HL-60 (cell line): ENCODE data around the gene DHRS13.

Experiments used
- DNase-seq, 2 experiments: peaks; one replicate each; pipeline ENCODE4 v3.0.0-alpha.2; 2010 to 2020; ENCODE audit warnings: low read depth in 1 of 2, low spot score in 1 of 2
- H3K27ac ChIP-seq: fragments of 250-450 bp; sonication (Bioruptor Pico); replicated peaks from 2 replicates; pipeline ENCODE4 v1.5.1; 2020; ENCODE audit warnings: mild to moderate bottlenecking, moderate library complexity
- H3K27me3 ChIP-seq: fragments of 250-450 bp; sonication (Bioruptor Pico); 2 replicates; pipeline ENCODE4 v1.5.1; 2021; ENCODE audit warnings: mild to moderate bottlenecking, moderate library complexity; ENCODE audit not compliant: insufficient read depth, poor library complexity, severe bottlenecking
- H3K4me3 ChIP-seq: replicated peaks from 2 replicates; pipeline ENCODE4 v1.5.1; 2011; ENCODE audit warnings: mild to moderate bottlenecking, control low read depth, low read length; ENCODE audit not compliant: insufficient read depth
- GABPA ChIP-seq: IDR thresholded peaks from 2 replicates; pipeline ENCODE4 v1.6.1; 2012; ENCODE audit warnings: low read depth
- POLR2AphosphoS5 ChIP-seq: IDR thresholded peaks from 2 replicates; pipeline ENCODE4 v1.6.1; 2012; ENCODE audit warnings: low read depth
- SPI1 ChIP-seq: IDR thresholded peaks from 2 replicates; pipeline ENCODE4 v1.6.1; 2012; ENCODE audit warnings: low read depth, mild to moderate bottlenecking, borderline replicate concordance
- TF ChIP-seq, protein P1 (sequence below): IDR thresholded peaks from one replicate; pipeline ENCODE4 v1.5.1; 2011; ENCODE audit warnings: low read length, control low read depth, inconsistent platforms; ENCODE audit not compliant: insufficient read depth
- TF ChIP-seq, protein P2 (sequence below): IDR thresholded peaks from 2 replicates; pipeline ENCODE4 v1.6.1; 2012; ENCODE audit warnings: low read depth; ENCODE audit not compliant: insufficient replicate concordance

The DHRS13 gene

DNA sequence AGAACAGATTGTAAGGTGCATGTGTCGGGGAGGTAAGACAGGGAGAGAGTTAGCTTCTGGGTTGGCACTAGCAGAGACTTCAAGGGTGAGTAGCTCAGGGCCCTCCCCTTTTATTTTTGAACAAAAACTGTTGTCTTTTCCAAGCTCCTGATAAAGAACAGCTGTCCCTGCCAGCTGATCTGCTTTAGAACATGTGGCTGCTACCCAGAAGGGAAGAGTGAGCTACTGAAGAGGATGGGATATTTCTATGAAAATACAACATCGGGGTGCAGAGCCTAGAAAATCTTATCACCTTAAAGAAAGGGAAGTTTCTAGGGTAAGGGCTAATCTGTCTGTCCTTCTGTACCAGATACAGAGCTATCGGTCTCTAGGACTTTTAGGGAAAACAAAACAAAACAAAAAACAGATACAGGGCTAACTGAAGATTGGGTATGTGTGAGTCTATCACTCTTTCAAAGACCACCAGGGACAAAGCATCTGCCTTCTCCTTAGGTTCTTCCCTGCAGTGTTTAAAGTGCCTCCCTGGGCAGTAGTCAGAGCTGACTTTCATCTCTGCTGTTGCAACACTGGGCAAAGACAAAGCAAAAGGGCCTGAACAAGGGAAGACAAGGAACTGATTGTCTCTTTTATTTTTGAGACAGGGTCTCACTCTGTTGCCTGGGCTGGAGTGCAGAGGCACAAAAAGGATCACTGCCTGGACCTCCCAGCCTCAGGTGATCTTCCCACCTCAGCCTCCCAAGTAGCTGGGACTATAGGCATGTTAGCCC, 5.0 kb upstream of the DHRS13 start:
- TF ChIP-seq, protein P1, sequence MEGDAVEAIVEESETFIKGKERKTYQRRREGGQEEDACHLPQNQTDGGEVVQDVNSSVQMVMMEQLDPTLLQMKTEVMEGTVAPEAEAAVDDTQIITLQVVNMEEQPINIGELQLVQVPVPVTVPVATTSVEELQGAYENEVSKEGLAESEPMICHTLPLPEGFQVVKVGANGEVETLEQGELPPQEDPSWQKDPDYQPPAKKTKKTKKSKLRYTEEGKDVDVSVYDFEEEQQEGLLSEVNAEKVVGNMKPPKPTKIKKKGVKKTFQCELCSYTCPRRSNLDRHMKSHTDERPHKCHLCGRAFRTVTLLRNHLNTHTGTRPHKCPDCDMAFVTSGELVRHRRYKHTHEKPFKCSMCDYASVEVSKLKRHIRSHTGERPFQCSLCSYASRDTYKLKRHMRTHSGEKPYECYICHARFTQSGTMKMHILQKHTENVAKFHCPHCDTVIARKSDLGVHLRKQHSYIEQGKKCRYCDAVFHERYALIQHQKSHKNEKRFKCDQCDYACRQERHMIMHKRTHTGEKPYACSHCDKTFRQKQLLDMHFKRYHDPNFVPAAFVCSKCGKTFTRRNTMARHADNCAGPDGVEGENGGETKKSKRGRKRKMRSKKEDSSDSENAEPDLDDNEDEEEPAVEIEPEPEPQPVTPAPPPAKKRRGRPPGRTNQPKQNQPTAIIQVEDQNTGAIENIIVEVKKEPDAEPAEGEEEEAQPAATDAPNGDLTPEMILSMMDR = no peak
- TF ChIP-seq POLR2AphosphoS5 = 0 out of 2 replicates have a peak, but pooled peaks have one; percentile 7
- TF ChIP-seq GABPA = no peak
- TF ChIP-seq, protein P2, sequence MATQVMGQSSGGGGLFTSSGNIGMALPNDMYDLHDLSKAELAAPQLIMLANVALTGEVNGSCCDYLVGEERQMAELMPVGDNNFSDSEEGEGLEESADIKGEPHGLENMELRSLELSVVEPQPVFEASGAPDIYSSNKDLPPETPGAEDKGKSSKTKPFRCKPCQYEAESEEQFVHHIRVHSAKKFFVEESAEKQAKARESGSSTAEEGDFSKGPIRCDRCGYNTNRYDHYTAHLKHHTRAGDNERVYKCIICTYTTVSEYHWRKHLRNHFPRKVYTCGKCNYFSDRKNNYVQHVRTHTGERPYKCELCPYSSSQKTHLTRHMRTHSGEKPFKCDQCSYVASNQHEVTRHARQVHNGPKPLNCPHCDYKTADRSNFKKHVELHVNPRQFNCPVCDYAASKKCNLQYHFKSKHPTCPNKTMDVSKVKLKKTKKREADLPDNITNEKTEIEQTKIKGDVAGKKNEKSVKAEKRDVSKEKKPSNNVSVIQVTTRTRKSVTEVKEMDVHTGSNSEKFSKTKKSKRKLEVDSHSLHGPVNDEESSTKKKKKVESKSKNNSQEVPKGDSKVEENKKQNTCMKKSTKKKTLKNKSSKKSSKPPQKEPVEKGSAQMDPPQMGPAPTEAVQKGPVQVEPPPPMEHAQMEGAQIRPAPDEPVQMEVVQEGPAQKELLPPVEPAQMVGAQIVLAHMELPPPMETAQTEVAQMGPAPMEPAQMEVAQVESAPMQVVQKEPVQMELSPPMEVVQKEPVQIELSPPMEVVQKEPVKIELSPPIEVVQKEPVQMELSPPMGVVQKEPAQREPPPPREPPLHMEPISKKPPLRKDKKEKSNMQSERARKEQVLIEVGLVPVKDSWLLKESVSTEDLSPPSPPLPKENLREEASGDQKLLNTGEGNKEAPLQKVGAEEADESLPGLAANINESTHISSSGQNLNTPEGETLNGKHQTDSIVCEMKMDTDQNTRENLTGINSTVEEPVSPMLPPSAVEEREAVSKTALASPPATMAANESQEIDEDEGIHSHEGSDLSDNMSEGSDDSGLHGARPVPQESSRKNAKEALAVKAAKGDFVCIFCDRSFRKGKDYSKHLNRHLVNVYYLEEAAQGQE = no peak
- no peak for TF ChIP-seq SPI1
- H3K27ac ChIP-seq = no peak overlapping the region
- DNase-seq = no peak
- no peak overlapping the region for H3K4me3 ChIP-seq
- H3K27me3 ChIP-seq = no peaks in the 10 kb centered on the region

DNA sequence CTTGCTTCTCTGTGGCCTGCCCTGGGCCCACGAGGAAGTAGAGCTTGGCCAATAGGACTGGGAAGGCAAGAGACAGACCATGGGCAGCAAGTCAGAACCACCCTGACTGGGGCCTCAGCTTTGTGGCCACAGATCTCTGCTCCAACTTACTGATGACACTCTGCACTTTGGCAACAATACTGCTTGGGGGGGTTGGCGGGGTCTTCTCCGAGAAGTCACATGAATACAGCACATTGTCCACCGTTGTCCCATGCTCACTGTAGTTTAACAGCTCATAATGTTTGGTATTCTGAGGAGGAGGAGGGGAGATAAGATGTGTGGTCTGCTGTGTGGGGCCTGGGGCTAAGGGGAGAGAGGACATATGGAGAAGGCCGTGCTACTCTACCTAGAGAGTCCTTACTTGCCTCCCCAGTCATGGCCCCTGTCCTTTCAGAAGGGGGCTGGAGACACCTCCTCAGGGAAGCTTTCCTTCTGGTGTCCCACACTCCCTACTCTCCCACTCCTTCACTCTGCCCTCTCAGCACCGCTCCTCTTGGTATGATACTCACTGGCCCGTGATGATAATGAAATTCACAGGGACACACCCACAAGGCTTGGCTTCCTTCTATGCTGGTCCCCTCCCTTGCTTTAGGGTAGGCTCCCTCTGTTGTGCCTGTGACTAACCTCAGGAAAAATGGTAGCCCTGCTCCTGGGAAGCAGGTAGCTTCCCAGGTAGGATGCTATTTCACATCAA, 4.0 kb upstream of the DHRS13 start:
- H3K4me3 ChIP-seq = no peak overlapping the region
- no peaks in the 10 kb centered on the region for H3K27me3 ChIP-seq
- no peak overlapping the region for H3K27ac ChIP-seq
- TF ChIP-seq GABPA = no peak
- TF ChIP-seq, protein P1 = no peak
- 0 out of 2 replicates have a peak, but pooled peaks have one; percentile 3 for TF ChIP-seq POLR2AphosphoS5
- DNase-seq = no peak

DNA sequence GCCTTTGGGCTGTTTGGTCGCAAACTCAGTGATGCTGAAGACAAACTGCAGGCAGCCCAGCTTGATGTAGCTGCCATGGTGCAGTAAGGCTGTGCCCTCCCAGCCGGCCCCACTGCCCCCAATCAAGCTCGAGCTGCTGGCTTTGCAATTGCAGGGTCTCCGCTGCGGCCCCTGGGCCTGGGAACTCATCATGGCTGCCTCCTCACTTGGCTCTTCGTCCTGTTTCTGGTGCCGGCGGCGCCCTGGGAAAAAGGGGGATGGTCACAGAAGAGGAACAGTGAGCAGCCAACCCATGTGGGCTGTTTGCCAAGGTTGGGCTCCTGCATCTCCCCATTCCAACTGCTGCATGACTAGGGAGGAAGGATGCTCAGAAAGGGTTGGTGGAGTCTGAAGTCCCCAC, 3.4 kb upstream of the DHRS13 start:
- TF ChIP-seq GABPA (no peak), POLR2AphosphoS5 (no peak), SPI1 (no peak)
- TF ChIP-seq, protein P2 = no peak
- TF ChIP-seq, protein P1 = no peak
- no peak for DNase-seq
- no peak overlapping the region for H3K27ac ChIP-seq

More for the DNA sequence above, 3.4 kb upstream of the DHRS13 start:
- no peak overlapping the region for H3K4me3 ChIP-seq
- no peaks in the 10 kb centered on the region for H3K27me3 ChIP-seq
